Gastrocnemius medialis (tissue), 4 donors: ENCODE measurements around the gene ARHGEF26. TPM values are rescaled to one million over a fixed set of nuclear protein-coding genes. Genes with fewer than 3 reads are reported as not detected.
A peak's percentile ranks its signal among the peaks of the same experiment; 100 is the strongest.

Experiments
- ATAC-seq, 2 donors: fragments of 150-250 bp; one replicate each; pipeline ENCODE4 v1.9.1; 2016
- DNase-seq, 2 donors: peaks; one replicate each; pipeline ENCODE4 v3.0.0-alpha.2; 2019
- H3K27ac ChIP-seq, 4 donors: fragments of 200-600 bp; sonication (generic); 1 replicate in 1 of 4; 2 replicates in 3 of 4; pipeline ENCODE4 v1.5.1; 2016 to 2018; ENCODE audit warnings: mild to moderate bottlenecking in 2 of 4, moderate library complexity in 1 of 4
- H3K27me3 ChIP-seq, 3 donors: fragments of 200-600 bp; sonication (generic) in 2 of 3; 1 replicate in 1 of 3; 2 replicates in 2 of 3; pipeline versions ENCODE4 v1.5.1 to v1.6.0; 2016 to 2019; ENCODE audit warnings: mild to moderate bottlenecking in 1 of 3, moderate library complexity in 1 of 3
- H3K36me3 ChIP-seq, 2 donors: fragments of 200-600 bp; sonication (generic) in 1 of 2; one replicate each; pipeline ENCODE4 v1.5.1; 2017 to 2018
- H3K4me1 ChIP-seq, 2 donors: fragments of 200-600 bp; sonication (generic) in 1 of 2; one replicate each; pipeline ENCODE4 v1.5.1; 2016 to 2017; ENCODE audit warnings: mild to moderate bottlenecking in 2 of 2
- H3K4me3 ChIP-seq, 4 donors: fragments of 200-600 bp; sonication (generic) in 3 of 4; 1 replicate in 1 of 4; 2 replicates in 3 of 4; pipeline ENCODE4 v1.5.1; 2016 to 2019; ENCODE audit warnings: mild to moderate bottlenecking in 2 of 4
- H3K9me3 ChIP-seq, 3 donors: fragments of 200-600 bp; sonication (generic) in 2 of 3; 1 replicate in 1 of 3; 2 replicates in 2 of 3; pipeline ENCODE4 v1.5.1; 2016 to 2019
- POLR2A ChIP-seq, 2 donors: fragments of 450-650 bp; IDR thresholded peaks; one replicate each; pipeline ENCODE4 v1.6.1; 2017; ENCODE audit warnings: antibody characterized with exemption in 2 of 2, mild to moderate bottlenecking in 2 of 2, moderate library complexity in 2 of 2
- in situ Hi-C, 4 donors: fragments of 200-750 bp; cut with MboI; loops; one replicate each; pipeline versions ENCODE4 v1.15.0 to v1.8.0; 2017; ENCODE audit warnings: low sequenced_read_pairs in 4 of 4
- intact Hi-C: fragments of 100-400 bp; cut with DNase I; formaldehyde crosslinking; loops from one replicate; pipeline ENCODE4 v1.15.1; 2023; ENCODE audit warnings: low total_unique reads
- total RNA-seq, 4 donors: library from RNA; depleted of rRNA; stranded (reverse); fragments of >200 nt; gene quantifications; one replicate each; pipeline versions ENCODE4 v1.1.0 to v1.2.3, GENCODE V29; 2016
- TF ChIP-seq, protein P1 (sequence below), 5 experiments: fragments of 450-650 bp in 3 of 5; fragments of 200-600 bp in 2 of 5; sonication (generic) in 2 of 5; IDR thresholded peaks in 4 of 5; conservative IDR thresholded peaks in 1 of 5; 1 replicate in 4 of 5; 2 replicates in 1 of 5; pipeline ENCODE4 v1.5.1; 2016 to 2019; ENCODE audit warnings: antibody characterized with exemption in 5 of 5, mild to moderate bottlenecking in 3 of 5, moderate library complexity in 3 of 5

Gene ARHGEF26, protein sequence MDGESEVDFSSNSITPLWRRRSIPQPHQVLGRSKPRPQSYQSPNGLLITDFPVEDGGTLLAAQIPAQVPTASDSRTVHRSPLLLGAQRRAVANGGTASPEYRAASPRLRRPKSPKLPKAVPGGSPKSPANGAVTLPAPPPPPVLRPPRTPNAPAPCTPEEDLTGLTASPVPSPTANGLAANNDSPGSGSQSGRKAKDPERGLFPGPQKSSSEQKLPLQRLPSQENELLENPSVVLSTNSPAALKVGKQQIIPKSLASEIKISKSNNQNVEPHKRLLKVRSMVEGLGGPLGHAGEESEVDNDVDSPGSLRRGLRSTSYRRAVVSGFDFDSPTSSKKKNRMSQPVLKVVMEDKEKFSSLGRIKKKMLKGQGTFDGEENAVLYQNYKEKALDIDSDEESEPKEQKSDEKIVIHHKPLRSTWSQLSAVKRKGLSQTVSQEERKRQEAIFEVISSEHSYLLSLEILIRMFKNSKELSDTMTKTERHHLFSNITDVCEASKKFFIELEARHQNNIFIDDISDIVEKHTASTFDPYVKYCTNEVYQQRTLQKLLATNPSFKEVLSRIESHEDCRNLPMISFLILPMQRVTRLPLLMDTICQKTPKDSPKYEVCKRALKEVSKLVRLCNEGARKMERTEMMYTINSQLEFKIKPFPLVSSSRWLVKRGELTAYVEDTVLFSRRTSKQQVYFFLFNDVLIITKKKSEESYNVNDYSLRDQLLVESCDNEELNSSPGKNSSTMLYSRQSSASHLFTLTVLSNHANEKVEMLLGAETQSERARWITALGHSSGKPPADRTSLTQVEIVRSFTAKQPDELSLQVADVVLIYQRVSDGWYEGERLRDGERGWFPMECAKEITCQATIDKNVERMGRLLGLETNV
- 1 to 10 TPM in 3 of 4 donors, under 1 TPM in 1; 0.41 to 1.7 (median 1.2) TPM for total RNA-seq

DNA sequence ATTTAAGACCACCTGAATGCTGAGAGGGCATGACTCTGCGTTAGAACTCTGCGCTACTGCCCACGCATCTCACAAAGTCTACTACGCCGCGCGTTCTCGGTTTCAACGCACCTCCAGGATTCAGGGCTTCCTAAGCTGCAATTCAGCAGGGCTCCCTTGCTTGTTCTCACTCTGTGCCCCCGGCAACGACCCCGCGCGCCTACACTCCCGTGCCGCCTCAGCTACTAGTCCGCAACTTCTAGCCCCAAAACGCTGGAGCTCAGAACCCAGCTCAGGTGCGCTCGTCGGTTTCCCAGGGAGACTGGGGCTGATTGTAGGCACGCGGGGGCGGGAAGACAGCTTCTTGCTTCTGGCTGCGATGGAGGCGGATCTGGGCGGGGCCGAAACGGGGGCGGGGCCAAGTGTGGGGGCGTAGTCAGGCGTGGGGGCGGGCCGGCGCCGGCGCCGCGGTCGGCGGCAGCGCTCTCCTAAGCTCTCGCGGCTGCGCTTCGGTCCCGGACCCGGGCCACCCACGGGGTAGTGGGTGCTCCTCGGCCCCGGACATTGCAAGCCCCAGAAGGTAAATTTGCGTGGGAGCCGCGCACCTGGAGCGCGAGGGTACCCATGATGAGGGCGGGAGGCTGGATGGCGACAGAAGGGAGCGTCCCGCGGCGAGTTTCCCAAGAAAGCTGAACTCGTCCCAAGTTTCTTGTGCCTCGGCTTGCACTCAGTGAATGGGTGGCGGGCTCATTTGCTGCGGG, at the start of gene ARHGEF26:
ARHGEF26 (plus strand) TSS at position 430 of the 740 bp plus-strand sequence. CDS start 603 bp downstream, outside the sequence.
- H3K27ac ChIP-seq: peak within 1 kb of the TSS; percentile 21 to 57 (median 47)
- intact Hi-C loops: no loop called here
- H3K4me3 ChIP-seq: peak within 1 kb of the TSS; percentile 68 to 81 (median 72)
- no peaks in the 10 kb centered on the region for H3K9me3 ChIP-seq
- ATAC-seq (peak; percentile 72 to 79), DNase-seq (peak; percentile 48 to 53)
- TF ChIP-seq, protein P1, sequence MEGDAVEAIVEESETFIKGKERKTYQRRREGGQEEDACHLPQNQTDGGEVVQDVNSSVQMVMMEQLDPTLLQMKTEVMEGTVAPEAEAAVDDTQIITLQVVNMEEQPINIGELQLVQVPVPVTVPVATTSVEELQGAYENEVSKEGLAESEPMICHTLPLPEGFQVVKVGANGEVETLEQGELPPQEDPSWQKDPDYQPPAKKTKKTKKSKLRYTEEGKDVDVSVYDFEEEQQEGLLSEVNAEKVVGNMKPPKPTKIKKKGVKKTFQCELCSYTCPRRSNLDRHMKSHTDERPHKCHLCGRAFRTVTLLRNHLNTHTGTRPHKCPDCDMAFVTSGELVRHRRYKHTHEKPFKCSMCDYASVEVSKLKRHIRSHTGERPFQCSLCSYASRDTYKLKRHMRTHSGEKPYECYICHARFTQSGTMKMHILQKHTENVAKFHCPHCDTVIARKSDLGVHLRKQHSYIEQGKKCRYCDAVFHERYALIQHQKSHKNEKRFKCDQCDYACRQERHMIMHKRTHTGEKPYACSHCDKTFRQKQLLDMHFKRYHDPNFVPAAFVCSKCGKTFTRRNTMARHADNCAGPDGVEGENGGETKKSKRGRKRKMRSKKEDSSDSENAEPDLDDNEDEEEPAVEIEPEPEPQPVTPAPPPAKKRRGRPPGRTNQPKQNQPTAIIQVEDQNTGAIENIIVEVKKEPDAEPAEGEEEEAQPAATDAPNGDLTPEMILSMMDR (IDR thresholded peaks at IDR 0.05 in 4 of 5, conservative IDR thresholded peaks at IDR 0.05 in 1 of 5): no peak
- peak; percentile 15 to 57 for TF ChIP-seq POLR2A (IDR thresholded peaks at IDR 0.05)
- in situ Hi-C loops: no loop called here
- H3K4me1 ChIP-seq: no peaks in the 10 kb centered on the region
- H3K27me3 ChIP-seq: peaks cover 20 to 36% (median 29%) of the 10 kb centered on the region in 3 donors
- no peaks in the 10 kb centered on the region for H3K36me3 ChIP-seq

DNA sequence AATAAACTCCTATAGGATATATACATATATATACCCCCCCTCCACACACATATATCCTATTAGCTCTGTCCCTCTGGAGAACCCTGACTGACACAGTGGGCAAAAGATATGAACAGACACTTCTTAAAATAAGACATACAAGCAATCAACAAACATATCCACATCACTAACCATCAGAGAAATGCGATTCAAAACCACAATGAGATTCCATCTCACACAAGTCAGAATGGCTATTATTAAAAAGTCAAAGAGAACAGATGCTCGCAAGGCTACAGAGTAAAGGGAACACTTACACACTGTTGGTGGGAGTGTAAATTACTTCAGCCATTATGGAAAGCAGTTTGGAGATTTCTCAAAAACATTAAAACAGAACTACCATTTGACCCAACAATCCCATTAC, 46.2 kb upstream of the ARHGEF26 start:
- no peaks in the 10 kb centered on the region for H3K4me1 ChIP-seq
- in situ Hi-C loops: no loop called here

DNA sequence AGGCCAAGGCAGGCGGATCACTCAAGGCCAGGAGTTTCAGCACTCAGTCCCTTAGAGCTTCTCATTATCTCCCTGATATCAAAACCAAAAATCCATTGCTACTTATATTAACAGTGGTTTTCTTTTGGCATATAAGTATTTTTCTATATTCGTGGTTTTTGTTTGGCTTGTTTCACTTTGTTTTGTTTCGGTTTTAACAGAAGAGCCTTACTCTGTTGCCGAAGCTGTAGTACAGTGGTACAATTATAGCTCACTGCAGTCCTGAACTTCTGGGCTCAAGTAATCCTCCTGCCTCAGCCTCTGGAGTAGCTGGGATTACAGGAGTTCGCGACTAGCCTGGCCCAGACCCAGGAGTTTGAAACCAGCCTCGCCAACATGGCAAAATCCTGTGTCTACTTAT, 42.5 kb upstream of the ARHGEF26 start:
- Histone ChIP-seq H3K27me3 (no peaks in the 10 kb centered on the region), H3K27ac (no peak overlapping the region), H3K4me3 (no peak overlapping the region), H3K36me3 (no peaks in the 10 kb centered on the region), H3K9me3 (no peaks in the 10 kb centered on the region), H3K4me1 (no peaks in the 10 kb centered on the region)
- ATAC-seq (no peak), DNase-seq (no peak)
- TF ChIP-seq, protein P1 (IDR thresholded peaks at IDR 0.05 in 4 of 5, conservative IDR thresholded peaks at IDR 0.05 in 1 of 5): no peak
- no peak for TF ChIP-seq POLR2A (IDR thresholded peaks at IDR 0.05)
- intact Hi-C loops (no loop called here), in situ Hi-C loops (no loop called here)

More for the DNA sequence above, 46.2 kb upstream of the ARHGEF26 start:
- TF ChIP-seq, protein P1 (IDR thresholded peaks at IDR 0.05 in 4 of 5, conservative IDR thresholded peaks at IDR 0.05 in 1 of 5): no peak
- TF ChIP-seq POLR2A (IDR thresholded peaks at IDR 0.05): no peak
- H3K4me3 ChIP-seq: no peak overlapping the region
- H3K27ac ChIP-seq: no peak overlapping the region
- intact Hi-C loops: no loop called here
- DNase-seq (no peak), ATAC-seq (no peak)
- no peaks in the 10 kb centered on the region for H3K36me3 ChIP-seq
- no peaks in the 10 kb centered on the region for H3K27me3 ChIP-seq
- no peaks in the 10 kb centered on the region for H3K9me3 ChIP-seq

DNA sequence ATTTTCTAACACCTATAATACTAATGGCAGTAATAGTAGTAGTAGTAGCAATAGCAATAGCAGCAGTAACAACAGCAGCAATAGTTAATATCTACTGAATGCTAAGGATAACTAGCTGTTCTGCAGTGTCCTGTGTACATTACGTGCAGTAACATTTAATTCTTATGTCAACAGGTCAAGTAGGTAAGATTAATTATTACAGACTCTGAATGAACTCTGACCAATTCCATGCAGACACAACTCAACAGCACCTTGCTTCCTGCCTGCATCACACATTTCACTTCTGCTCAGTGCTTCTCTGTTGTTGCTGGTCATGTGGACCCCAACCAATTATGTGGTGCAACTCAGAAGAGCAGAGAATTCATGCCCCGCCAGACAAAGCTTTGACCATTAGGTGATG, 39.9 kb upstream of the ARHGEF26 start:
- Histone ChIP-seq H3K27ac (no peak overlapping the region), H3K36me3 (no peaks in the 10 kb centered on the region), H3K9me3 (no peaks in the 10 kb centered on the region), H3K4me3 (no peak overlapping the region), H3K27me3 (no peaks in the 10 kb centered on the region), H3K4me1 (no peaks in the 10 kb centered on the region)
- ATAC-seq (no peak), DNase-seq (no peak)
- in situ Hi-C loops (no loop called here), intact Hi-C loops (no loop called here)
- TF ChIP-seq, protein P1 (IDR thresholded peaks at IDR 0.05 in 4 of 5, conservative IDR thresholded peaks at IDR 0.05 in 1 of 5): no peak
- no peak for TF ChIP-seq POLR2A (IDR thresholded peaks at IDR 0.05)
